Activated CD8-positive, alpha-beta memory T cell treated with anti-CD3 and anti-CD28 coated beads, Interleukin-2, amount 50 U/mL, for 4 hours (primary cell): ENCODE results near the gene GNB1L.
"Not testable (repeated sequence)": the region's sequence is repeated elsewhere in the genome, so short reads cannot be mapped to it uniquely, and the experiment has no call there.

Experiments
- DNase-seq: peaks from one replicate; pipeline ENCODE4 v3.0.0-alpha.2; 2020

GNB1L gene

DNA sequence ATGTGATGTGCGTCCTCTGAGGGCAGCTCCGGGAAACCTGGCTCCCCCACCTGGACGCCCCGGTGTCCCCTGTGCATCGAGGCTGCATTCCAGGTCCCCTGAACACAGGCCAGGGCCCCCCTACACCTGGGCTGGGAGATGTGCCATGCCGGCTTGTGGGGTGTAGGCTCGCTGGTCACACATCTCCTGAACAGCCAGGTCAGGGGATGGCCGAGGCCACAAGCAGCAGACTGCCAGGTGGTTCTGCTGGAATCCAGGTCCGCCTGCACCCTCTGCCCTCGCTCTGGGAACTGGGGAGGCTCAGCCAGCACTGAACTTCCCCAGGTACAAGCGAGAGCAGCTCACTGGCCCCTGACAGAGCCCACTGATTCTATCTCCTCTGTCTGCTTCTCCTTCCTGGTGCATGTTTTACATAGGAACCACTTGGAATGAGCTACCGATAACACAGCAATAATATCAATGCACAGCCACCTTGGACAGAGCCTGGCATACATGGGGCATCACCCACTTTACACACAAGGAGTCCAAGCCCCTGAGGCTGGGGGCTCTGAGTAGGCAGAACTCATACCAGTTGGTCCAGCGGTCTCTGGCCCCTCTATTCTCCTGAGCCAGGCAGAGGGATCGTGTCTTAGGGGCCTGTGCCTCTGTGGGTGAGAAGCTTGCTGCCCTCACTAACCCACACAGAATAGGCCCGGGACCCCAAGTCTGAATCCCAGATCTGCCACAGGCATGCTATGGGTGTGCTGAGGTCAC lies 47.3 kb downstream of the GNB1L start:
- no peak for DNase-seq

DNA sequence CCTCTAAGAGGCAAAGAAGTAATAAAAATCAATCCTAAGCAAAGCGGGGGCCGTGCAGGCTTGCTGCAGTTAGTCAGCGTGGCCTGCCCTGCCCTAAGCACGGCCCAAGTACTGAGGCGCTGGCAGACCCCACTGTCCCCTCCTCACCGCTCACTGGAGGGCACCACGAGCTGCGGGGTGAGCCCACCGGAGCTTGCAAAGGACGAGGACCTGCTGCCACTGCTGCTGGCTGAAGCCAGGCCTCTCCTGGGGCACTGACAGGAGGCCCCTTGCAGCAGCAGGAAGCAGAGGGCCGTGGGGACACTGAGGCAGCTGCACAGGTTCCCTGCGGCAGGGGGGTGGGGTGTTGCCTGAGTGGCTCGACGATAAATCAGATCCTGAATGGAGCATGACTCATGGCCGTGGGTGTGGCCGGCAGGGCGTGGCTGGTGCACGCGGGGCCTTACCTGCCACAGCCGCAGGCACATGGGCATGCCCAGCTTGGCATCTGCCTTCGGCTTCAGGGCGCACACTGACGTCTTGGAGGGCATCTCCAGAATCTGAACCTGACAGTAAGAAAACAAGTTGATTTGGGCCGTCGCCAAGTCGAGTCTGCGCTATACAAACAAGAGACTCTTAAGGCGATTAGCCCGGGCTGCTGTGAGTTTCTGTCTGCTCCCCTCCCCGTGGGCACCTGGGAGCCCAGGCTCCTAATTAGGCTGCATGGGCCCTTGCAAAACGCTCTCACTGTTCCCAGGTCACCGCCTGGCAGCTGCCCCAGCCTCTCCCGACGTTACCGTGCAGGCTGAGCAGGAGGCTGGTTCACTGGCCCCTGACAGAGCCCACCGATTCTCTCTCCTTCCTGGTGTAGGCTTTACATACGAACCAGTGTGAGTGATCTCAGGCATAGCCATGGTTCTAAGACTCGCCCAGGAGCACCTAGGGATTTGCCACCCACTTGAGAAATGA lies 48.2 kb downstream of the GNB1L start:
- peak; percentile 15 for DNase-seq

DNA sequence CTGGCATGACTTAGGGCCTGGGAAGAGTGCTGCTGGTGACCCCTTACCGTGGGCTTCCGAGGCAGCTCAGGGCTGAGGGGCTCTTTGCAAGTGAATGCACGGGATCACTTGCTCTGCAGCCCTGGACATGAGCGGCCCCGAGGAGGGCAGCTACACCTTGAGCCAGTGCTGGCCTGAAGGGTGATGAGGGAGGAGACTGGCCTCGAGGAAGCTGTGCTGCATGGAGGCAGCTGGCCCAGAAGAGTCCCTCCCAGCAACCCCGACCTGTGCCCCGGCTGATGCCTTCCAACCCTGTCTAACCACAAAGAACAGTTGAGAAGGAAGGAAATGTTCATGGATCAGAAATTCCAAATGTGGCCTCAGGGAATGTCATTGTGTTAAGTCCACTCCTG lies 48.9 kb downstream of the GNB1L start:
- peak; percentile 12 for DNase-seq

DNA sequence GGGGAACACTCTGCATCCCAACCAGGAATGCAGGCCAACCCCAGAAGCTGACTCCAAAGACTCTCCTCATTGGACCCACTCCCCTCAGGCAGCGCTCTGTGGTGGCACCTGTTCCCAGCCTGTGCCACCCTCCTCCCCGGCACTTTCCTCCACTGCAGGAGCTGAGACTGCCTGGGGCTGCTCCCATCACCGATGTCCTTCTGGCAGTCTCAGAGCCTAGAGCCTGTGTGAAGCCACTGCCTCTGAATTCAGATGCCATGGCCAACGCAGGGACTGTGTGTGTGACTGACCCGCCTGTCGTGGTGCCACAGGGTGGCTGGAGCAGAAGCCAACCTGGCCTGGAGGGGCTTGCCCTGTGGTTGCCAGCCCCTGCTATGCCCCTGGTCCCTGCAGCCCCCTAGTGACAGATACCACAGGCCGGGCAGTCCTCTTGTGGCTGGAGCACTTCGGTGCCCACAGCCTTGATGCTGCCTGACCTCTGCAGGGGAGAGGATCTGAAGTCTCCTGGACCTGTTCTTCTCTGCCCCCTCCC lies 50.9 kb downstream of the GNB1L start:
- DNase-seq: no peak

DNA sequence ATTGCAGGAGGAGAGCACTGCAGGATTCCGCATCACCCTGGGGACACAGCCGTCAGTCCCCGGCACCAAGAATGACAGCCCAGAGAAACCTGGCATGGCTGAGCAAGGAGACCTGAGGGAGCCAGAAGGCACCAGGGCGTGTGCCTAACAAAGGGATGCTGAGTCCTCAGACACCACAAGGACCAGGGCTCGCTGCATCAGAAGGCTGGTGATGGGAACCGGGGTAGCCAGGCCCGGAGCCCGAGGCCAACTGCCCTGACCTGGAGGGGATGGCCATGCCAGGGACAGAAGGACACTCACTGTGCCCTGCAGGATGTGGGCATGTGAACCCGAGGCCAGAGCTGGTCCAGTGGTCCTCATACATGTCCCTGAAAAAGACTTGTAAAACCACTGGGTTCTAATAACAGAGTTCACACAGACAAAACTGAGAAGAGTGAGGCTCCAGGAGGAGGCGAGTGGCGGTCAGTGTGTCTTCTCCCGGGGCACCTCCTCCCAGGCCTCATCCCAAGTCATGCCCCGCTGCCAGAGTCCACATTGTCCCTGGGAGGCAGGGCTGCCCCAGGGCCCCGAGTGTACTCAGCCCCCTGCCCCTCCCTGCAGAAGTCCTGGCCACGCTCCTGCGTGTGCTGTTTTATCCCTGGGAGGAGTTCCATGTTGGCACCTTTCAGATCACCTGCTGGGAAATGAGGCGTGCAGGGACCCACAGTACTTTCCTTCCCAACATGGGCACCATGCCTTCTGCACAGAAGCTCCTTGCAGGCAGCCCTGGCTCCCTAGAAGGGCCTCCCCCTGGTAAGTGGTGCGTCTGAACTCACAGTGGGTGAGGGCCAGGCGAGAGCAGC lies 51.6 kb downstream of the GNB1L start:
- DNase-seq: no peak

DNA sequence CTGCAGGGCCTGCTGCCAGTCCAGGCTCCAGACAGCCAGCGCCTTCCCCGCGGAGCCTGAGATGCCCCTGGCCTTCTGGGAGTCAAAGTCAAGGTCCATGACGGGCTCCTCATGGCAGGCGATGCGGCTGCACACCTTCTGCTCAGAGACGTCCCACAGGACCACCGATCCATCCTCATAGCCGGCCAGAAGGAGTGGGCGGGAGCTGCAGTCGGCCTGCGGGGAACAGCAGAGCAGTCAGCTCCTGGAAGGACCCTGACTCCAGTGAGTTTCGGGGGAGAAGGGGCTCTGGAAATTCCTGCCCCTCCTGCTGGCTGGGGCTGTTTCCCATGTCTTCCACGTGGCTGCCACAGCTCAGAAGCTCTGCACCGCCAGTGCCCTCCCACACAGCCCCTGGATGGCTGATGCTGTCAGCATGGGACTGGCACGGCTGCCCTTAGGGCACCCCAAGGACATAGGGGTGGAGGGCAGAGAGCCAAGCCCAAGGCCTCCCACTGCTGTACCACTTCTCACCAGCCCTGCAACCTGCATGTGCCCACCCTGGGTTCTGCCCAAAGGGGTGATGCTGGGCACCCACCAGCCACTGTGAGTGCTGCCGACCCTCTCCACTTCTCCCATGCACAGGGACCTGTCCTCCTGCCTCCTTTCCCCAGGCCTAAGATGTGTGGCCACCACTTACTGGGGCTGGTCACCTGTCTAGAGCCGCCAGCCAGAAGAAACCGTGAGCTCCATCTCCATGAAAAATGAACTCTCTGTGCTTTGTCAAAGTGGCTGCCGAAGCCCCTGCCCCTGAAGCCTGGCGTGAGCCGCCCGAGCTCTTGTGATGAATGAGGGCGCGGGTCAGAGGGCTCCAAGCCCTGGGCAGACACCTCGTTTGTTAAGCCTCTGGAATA lies 52.4 kb downstream of the GNB1L start:
- DNase-seq: no peak

DNA sequence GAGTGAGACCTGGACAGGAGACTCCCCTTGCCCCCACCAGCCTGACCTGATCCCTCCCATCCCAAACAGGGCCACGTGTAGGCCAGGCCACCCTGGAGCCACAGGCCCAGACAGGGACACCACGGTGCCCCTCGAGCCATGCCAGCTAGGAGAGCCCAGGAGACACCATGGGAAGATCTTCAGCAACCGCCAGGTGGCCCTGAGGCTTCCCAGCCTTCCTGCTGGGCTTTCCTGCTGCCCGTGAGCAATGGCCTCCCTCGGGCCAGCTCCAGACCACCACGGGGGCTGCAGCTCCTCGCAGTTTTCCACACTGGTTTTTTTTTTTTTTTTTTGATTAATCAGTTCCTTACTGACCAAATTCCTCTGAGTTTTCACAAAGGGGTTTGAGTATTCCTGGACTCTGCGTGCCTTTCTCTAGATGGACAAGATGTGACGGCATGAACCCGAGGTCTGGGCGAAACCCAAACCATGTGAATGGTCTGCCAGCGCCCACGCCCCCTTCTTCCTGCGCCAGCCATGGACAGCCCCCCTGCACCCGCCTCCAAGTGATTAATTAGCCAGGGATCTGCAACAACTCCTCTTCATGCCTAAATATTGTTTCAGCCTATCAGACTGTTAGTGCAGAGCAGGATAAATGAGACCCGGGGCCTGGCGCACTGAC lies 53.2 kb downstream of the GNB1L start:
- DNase-seq: no peak

DNA sequence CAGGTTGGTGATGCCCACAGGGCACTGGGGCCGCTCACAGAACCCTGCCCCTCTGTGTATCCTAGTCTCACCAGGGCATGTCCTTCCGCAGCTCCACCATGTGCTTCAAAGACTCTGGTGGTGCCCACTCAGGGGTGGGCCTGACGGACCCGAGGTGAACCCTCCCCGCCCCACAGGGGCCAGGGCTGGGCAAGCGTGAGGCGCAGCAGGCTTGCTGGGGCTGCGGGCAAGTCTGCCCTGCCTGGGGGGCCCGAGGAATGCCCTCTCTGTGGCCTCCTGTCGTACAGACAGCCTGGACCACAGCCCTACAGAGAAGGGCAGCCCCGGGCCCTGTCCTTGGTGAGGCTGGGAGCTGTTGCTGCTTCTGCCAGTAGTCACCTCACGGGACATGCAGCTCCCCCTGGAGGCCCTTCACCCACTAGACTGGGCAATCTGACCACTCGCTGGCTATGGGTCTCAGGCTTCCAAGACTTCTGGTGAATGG lies 53.9 kb downstream of the GNB1L start:
- DNase-seq: no peak

DNA sequence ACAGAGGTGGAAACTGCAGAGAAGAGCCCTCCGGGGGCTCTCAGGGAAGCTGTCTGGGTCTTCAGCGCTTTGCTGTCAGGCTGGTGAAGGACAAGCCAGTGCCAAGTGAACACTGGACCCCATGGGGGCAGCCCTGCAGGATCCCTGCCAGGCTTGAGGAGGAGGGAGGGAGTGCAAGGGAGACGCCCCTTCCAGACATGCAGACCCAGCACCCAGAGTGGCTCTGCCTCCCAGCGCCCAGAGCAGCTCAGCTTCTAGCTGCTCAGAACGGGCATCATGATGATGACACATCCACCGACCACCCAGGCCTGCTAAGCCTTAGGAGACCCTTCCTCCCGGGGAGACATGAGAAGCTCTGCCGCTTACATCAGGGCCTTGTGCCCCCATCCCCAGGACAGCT lies 54.4 kb downstream of the GNB1L start:
- DNase-seq: no peak

DNA sequence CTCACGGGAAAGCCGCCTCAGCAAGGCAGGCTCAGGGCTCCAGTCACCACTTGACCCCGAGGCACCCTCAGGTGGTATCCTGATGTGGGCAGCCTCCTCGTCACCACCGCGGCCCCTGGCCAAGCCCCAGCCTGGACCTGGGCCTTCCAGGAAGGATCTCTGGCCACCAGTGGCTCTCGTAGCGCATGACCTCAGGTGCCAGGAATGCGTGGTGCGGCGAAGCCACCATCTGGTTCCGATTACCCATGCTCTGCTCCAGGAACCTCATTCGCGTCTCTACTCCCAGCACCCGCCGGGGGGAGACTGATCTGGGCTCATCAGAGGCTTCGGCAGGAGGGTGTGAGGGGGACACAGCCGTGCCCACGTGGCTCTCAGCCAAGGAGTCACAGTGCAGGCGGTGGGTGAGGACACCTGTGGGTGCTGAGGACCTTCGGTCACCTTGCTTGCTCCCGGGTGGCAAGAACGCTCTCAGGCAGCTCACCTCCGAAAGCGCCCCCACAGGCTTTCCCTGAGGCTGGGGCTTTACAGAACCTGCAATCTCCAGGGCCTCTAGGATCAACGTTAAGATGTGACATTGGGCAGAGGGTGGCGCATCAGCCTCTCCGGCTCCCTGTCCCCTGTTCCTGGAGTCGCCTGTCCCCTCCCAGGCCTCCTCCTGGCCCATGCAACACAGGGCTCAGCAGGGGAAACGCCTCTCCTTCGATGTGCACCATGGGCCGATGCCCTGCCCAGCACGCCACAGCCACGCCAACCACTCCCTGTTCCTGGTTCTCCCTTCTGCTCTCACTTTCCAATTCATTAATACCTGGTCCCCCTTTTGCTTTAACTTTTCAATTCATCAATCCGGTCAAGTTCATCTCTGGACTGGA lies 55.1 kb downstream of the GNB1L start:
- no peak for DNase-seq

DNA sequence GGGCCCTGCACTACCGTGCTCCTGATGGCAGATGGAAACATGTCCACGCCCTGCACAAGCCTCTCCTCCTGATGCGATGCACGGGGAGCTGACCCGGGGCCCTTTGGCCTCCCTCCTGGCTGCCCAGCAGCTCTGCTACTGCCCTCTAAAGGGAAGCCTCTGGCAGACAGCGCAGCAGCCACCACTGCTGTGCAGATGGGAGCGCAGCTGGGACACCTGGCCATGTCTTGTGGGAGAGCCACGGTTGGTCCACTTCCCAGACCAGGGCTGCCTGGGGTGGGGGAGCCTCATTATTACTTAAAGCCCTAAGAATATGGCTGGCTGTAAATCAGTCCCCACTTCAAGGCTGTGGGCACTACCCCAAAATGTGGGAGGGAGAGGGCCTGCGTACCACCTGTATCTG lies 55.8 kb downstream of the GNB1L start:
- no peak for DNase-seq

DNA sequence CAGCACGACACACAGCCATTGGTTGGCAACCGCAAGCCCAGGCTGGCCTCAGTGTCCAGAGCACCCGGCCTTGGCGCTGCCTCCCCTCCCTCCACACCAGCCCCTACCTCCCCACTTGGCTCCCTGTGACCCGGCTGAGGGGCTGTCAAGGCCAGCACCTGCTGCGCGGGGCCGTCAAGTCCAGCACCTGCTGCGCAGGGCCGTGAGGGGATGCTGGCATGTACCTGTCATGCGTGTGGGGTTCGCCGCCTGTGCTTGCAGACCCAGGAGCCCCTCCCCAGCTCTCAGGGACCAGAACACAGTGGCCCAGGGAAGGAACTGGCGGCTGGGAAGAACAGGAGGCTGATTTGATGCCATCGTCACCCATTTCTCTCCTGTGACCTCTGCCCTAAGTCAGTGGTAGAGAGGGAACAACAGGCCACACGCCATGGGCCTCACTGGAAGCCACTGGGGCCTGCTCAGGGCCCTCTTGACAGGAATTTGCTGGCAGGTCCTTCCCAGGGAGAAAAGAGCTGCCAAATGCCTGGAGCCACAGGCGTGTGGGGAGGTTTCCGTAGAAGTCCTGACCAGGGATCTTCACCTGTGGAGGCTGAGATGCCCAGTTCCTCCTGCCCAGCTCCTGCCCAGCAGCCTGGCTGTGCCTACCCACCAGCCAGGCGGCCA lies 56.5 kb downstream of the GNB1L start:
- DNase-seq: no peak

DNA sequence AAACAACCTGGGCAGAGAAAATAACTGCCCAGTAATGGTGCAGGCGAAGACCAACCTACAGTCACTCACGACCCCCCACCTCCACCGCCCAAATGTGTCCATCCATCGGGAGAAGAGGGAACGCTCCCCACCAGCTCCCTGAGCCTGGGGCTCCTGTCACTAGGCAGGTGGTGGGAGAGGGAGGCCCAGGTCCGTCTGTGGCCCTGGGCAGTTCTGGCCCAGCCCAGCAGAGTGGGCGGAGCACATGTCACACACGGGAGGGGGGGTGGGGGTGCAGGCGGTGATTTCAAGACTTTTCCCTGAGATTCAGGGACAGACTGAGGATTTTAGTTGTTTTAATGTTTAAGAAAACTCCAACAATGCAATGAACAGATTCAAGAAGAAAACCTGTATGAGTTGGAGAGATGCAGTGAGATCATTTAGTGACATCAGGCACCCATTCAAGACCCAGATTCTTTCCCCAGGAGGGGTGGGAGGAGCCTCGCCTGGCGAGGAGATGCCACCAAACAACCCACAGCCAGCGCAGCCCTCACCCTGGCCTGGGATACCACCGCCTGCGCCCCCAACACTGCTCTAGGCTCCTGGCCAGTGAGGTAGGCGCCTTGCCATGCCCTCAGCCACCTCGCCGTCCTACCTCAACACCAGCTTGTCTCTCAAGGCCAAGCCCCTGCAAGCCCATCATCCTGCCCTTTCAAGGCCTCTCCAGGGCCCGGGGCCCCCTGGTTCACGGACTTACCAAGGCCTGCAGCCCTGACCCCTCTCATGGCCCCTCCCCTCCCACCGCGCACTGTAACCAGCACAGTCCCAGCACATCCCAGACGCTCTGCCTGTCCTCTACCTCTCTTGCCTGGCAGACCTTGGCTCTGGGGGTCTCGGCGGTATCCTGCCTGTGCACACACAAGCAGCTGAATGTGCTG lies 57.3 kb downstream of the GNB1L start:
- DNase-seq: no peak

DNA sequence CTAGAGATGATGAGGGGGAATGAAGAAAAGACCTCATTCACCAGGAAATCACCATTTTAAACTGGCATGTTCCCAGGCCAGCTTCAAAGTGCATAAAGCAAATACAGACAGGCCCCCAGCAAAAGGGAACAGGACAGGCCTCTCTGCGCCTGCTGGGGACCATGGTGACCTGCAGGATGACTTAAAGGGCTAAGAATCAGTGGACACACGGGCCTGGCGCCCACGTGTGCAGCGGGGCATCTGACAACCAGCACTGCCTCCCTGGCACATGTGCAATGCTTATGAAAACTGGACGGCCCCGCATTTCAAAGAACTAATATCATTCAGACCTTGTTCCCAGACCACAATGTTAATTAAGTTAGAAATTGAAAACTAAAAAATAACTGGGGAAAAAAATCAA lies 58.5 kb downstream of the GNB1L start:
- no peak for DNase-seq

DNA sequence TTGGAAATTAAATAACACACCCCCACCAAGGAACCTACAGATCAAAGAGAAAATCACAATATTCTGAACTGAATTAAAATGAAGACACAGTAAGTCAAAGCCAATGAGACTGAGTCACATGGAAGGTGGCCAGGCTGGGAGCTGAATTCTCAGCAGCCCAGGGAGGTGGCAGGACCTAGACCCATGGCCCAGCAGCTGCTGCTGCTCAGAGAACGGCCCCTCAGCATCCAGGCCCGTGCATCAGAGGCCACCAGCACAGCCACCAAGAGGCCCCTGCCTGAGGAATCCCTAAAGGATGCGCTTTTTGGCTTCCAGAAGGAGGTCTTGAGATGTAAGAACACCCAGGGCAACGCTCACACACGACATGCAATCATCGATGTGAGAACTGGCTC lies 59.1 kb downstream of the GNB1L start:
- no peak for DNase-seq

DNA sequence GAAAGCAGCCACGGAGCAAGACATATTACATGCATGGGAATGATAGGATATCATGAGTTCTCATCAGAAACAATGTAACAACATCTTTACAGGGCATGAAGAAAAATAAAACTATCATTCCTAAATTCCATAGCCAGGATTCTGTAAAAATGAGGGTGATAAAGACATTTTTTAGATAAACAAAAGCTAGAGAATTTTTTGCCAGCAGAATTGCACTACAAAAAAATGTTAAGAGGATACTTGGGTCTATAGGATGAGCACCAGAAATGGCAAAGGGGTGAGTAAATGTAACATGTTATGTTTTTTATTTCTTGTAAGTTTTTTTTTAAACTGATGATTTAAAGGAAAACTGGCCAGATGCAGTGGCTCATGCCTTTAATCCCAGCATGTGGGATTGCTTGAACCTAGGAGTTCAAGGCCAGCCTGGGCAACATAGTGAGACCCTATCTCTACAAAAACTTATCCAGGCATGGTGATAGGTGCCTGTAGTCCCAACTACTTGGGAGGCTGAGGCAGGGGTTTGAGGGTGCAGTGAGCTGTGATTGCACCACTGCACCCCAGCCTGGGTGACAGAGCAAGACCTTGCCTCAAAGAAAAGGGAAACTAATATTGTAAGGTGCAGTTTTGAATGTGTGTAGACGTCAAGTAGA lies 60.9 kb downstream of the GNB1L start:
- DNase-seq: no peak

DNA sequence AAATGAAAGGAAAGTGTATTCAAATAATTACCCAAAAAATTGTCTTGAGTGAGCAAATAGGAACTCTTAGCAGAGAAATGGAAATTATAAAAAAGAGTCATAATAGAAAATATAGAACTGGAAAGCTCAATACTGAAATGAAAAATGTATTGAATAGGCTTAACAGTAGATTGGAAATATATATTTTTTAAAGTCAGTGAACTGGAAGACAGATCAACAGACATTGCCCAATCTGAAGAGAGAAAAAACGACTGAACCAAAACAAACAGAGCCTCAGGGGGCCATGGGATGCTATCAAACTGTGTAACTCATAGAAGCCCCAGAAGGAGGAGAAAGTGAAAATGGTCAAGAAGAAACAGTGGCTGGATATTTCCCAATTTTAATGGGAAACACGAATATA lies 61.5 kb downstream of the GNB1L start:
- no peak for DNase-seq

DNA sequence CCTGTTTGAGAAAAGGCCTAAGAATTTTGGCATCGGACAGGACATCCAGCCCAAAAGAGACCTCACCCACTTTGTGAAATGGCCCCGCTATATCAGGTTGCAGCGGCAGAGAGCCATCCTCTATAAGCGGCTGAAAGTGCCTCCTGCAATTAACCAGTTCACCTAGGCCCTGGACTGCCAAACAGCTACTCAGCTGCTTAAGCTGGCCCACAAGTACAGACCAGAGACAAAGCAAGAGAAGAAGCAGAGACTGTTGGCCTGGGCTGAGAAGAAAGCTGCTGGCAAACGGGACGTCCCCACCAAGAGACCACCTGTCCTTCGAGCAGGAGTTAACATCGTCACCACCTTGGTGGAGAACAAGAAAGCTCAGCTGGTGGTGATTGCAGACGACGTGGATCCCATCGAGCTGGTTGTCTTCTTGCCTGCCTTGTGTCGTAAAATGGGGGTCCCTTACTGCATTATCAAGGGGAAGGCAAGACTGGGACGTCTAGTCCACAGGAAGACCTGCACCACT lies 62.2 kb downstream of the GNB1L start:
- DNase-seq: not testable (repeated sequence)
